Panc1 (cell line): Measurements from ENCODE around the gene TLX1.

ENCODE experiments used
- POLR2AphosphoS5 ChIP-seq: IDR thresholded peaks from 2 replicates; pipeline ENCODE4 v1.6.1; 2012; ENCODE audit warnings: mild to moderate bottlenecking, low read depth, low read length, moderate library complexity
- TCF7L2 ChIP-seq: IDR thresholded peaks from 2 replicates; pipeline ENCODE4 v1.6.1; 2011; ENCODE audit warnings: mild to moderate bottlenecking, low read depth, low read length, inconsistent platforms

GRCh38 chr10:101162677-101163076, 31.6 kb downstream of the TLX1 start:
- no peak for TF ChIP-seq POLR2AphosphoS5
- TF ChIP-seq TCF7L2 = no peak
